KOPT-K1 (cell line): ENCODE results near the gene ZNF366.

ENCODE experiments used
- H3K27ac ChIP-seq: fragments of 200-600 bp; sonication (generic); 2 replicates; pipeline ENCODE4 v1.5.1; 2016; ENCODE audit warnings: antibody characterized with exemption, mild to moderate bottlenecking, low read depth, low read length; ENCODE audit not compliant: poor library complexity, severe bottlenecking
- H3K36me3 ChIP-seq: fragments of 200-600 bp; sonication (generic); 2 replicates; pipeline ENCODE4 v1.5.1; 2017; ENCODE audit warnings: antibody characterized with exemption, mild to moderate bottlenecking, low read length, moderate library complexity; ENCODE audit not compliant: insufficient read depth
- H3K9me3 ChIP-seq: fragments of 200-600 bp; sonication (generic); 2 replicates; pipeline ENCODE4 v1.5.1; 2017; ENCODE audit warnings: antibody characterized with exemption, low read length, mild to moderate bottlenecking; ENCODE audit not compliant: insufficient read depth, poor library complexity, severe bottlenecking

ZNF366 gene

GRCh38 chr5:72434781-72435437, 72.3 kb downstream of the ZNF366 start:
- H3K27ac ChIP-seq = no peak overlapping the region
- no peaks in the 10 kb centered on the region for H3K36me3 ChIP-seq
- H3K9me3 ChIP-seq = no peaks in the 10 kb centered on the region

- no peaks in the 10 kb centered on the region for H3K9me3 ChIP-seq
- H3K27ac ChIP-seq = no peak overlapping the region
- no peaks in the 10 kb centered on the region for H3K36me3 ChIP-seq
These were observed 73.0 kb downstream of the ZNF366 start for GRCh38 chr5:72434056-72434780.

- H3K36me3 ChIP-seq = no peaks in the 10 kb centered on the region
- no peaks in the 10 kb centered on the region for H3K9me3 ChIP-seq
- H3K27ac ChIP-seq = no peak overlapping the region
These were observed 73.7 kb downstream of the ZNF366 start for GRCh38 chr5:72433522-72433921.

GRCh38 chr5:72428669-72429068, 78.5 kb downstream of the ZNF366 start:
- Histone ChIP-seq H3K36me3 (no peaks in the 10 kb centered on the region), H3K9me3 (no peaks in the 10 kb centered on the region), H3K27ac (no peak overlapping the region)

GRCh38 chr5:72427488-72428437, 79.4 kb downstream of the ZNF366 start:
- H3K36me3 ChIP-seq = no peaks in the 10 kb centered on the region
- H3K27ac ChIP-seq = no peak overlapping the region
- no peaks in the 10 kb centered on the region for H3K9me3 ChIP-seq

GRCh38 chr5:72427016-72427415, 80.2 kb downstream of the ZNF366 start:
- Histone ChIP-seq H3K27ac (no peak overlapping the region), H3K9me3 (no peaks in the 10 kb centered on the region), H3K36me3 (no peaks in the 10 kb centered on the region)

DNA sequence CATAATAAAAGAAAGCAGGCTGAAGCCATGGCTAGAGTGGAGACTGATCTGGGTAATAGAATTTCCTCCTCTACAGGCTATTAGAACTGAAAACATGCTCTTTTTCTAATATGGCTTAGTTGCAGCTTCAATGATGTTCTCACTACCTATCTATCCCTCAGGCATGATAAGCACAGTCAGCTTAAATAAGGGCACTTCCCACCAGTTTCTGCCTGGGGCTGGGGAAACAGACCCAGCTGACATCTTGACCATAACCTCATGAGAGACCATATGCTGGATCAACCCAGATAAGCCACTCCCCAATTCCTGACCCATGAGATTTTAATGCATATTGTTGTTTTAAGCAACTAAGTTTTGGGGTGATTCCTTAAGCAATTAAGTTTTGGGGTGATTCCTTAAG, 81.2 kb downstream of the ZNF366 start:
- Histone ChIP-seq H3K36me3 (no peaks in the 10 kb centered on the region), H3K27ac (no peak overlapping the region), H3K9me3 (no peaks in the 10 kb centered on the region)

DNA sequence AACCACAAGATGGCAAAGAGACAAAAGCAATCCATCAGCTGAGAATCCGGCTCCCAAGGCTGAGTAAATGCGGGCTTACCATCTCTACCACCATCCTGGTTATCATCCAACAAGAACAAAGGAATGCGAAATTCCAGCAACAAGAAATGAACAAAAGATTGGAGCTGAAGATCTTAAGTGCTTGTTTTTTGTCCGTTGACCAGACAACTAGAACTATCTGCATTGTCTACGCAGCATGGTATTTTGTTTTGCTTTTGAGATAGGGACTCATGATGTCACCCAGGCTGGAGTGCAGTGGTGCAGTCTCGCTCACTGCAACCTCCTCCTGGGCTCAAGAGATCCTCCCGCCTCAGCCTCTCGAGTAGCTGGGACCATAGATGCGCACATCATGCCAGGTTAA, 88.9 kb downstream of the ZNF366 start:
- Histone ChIP-seq H3K27ac (no peak overlapping the region), H3K36me3 (no peaks in the 10 kb centered on the region), H3K9me3 (no peaks in the 10 kb centered on the region)

DNA sequence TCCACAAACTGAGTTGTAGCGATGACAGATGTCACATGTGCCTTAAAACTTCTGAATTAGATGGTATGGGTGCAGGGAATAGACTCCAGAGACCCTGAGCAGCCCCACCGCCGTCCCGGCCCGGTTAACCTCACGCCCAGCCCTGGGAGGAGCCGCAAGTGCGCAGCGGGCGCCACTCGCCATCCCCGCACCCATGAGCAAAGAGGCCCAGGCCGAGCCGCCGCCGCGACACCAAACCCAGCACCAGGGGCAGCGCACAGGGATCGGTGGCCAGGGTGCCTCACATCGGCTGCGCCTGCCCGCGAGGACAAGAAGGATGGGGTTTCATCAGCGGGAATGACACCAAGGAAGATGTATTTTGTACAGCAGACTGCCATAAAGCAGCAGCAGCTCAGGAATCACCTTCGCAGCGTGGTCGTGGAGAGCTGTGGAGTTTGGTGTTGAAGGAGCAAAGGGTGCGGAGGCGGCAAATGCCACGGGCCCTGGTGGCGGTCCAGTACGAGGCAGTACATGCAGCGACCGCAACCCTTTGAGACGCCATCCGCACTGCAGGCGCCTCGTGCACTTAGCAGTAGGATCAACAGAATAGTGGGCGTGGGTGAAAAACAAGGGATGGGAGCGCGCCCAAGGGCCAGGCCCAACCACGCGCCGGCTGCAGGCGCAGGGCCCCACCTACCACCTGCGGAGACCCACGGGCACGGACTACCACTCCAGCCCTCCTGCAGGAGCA, 89.7 kb downstream of the ZNF366 start:
- H3K9me3 ChIP-seq = no peaks in the 10 kb centered on the region
- no peaks in the 10 kb centered on the region for H3K36me3 ChIP-seq
- H3K27ac ChIP-seq = no peak overlapping the region

DNA sequence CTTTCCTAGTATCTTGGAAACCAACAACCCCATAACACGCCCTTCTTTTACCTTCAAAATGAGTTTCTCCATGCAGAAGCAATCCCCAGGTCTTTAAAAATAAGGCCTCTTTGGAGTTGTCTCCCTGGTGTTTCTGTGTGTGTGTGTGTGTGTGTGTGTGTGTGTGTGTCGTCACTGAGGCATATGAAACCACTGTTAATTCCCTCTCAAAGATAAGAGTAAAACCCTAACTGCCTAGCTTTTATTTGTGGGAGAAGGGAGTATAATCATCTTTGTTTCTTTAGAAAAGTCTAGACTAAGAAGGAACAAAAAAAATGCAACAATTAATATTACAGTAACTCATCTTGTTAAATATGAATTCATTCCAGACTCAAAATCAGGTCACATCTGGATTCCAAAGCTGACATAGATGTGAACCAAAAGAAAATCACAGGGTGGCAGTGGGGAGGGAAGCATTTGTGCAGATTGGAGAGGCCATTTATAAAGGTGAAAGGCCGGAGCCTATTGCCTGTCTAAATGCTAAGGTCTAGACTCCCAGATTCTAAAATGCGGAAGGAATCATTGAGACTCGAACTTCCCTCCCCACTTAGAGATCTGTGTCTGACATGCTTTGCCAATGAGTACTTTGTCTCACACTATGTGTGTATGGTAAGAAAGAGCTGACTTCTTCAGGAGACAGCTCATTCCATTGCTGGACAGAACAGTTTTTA, 91.4 kb downstream of the ZNF366 start:
- no peaks in the 10 kb centered on the region for H3K36me3 ChIP-seq
- H3K9me3 ChIP-seq = no peaks in the 10 kb centered on the region
- no peak overlapping the region for H3K27ac ChIP-seq

- no peaks in the 10 kb centered on the region for H3K36me3 ChIP-seq
- no peaks in the 10 kb centered on the region for H3K9me3 ChIP-seq
- H3K27ac ChIP-seq = no peak overlapping the region
These were observed 94.7 kb downstream of the ZNF366 start for GRCh38 chr5:72412283-72413055.

DNA sequence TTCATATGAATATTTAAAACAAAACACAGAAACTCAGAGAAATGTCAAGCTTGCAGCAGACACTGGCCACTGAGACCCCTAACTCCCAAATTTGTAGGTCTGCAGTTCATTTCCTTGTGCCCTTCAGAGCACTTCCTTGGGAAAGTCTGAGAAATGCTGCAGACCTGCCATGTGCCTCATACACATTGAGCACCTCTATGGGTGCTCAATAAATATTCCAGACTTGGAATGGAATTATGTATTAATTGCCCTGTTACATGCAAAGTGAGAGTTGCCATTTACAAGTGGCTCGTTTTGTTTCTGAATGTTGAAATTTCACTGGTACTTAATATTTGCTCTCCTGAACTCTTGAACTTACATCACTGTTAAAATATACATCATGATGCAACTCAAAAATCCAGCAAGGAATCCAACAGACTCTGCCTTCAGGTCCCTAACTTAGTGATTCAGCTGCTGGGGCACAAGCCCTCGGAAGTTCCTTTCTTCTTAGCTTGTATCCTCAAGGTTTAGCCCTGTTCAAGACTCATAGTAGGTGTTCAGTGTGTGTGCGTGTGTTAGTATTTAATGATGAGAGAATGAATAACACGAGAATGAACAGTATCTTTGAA, 96.4 kb downstream of the ZNF366 start:
- Histone ChIP-seq H3K9me3 (no peaks in the 10 kb centered on the region), H3K27ac (no peak overlapping the region), H3K36me3 (no peaks in the 10 kb centered on the region)

- Histone ChIP-seq H3K36me3 (no peaks in the 10 kb centered on the region), H3K27ac (no peak overlapping the region), H3K9me3 (no peaks in the 10 kb centered on the region)
These were observed 98.6 kb downstream of the ZNF366 start for GRCh38 chr5:72408603-72409002.
